AG10803 (cell line): Measurements from ENCODE around the gene RNF41.
A peak's percentile ranks its signal among the peaks of the same experiment; 100 is the strongest.

Source experiments
- DNase-seq: peaks from one replicate; pipeline ENCODE4 v3.0.0; 2010; ENCODE audit warnings: low read depth
- H3K4me3 ChIP-seq: 2 replicates; pipeline ENCODE4 v1.5.1; 2011; ENCODE audit warnings: mild to moderate bottlenecking, low read length, control low read depth
- TF ChIP-seq, protein P1 (sequence below): conservative IDR thresholded peaks from 2 replicates; pipeline ENCODE4 v1.5.1; 2011; ENCODE audit warnings: mild to moderate bottlenecking, low read length, control low read depth, inconsistent platforms

The RNF41 gene

DNA sequence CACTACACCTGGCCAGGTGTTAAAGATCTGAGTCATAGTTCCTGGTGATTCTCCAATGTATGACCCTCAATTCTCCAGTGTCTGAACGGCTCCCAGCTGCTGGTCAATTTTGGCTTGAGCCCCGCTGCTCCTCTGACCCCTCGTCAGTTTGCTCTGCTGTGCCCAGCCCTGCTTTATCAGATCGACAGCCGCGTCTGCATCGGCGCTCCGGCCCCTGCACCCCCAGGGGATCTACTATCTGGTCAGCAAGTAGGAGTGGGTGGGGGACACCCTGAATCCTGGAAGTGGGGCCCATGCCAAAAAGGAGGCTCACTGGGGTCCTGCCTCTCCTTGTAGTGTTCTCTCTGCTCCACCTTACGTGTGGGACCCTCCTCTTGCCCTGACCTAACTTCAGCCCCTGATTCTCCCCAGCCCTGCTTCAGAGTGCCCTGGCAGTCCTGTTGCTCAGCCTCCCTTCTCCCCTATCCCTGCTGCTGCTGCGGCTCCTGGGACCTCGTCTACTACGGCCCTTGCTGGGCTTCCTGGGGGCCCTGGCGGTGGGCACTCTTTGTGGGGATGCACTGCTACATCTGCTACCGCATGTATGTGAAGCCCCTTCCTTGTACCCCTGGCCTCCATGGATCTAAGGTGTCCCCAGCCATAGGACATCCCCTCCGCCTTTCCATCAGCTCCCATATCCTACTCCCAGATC lies 13.2 kb upstream of the RNF41 start:
- no peak for DNase-seq
- TF ChIP-seq, protein P1, sequence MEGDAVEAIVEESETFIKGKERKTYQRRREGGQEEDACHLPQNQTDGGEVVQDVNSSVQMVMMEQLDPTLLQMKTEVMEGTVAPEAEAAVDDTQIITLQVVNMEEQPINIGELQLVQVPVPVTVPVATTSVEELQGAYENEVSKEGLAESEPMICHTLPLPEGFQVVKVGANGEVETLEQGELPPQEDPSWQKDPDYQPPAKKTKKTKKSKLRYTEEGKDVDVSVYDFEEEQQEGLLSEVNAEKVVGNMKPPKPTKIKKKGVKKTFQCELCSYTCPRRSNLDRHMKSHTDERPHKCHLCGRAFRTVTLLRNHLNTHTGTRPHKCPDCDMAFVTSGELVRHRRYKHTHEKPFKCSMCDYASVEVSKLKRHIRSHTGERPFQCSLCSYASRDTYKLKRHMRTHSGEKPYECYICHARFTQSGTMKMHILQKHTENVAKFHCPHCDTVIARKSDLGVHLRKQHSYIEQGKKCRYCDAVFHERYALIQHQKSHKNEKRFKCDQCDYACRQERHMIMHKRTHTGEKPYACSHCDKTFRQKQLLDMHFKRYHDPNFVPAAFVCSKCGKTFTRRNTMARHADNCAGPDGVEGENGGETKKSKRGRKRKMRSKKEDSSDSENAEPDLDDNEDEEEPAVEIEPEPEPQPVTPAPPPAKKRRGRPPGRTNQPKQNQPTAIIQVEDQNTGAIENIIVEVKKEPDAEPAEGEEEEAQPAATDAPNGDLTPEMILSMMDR = no peak
- H3K4me3 ChIP-seq = no peak overlapping the region

DNA sequence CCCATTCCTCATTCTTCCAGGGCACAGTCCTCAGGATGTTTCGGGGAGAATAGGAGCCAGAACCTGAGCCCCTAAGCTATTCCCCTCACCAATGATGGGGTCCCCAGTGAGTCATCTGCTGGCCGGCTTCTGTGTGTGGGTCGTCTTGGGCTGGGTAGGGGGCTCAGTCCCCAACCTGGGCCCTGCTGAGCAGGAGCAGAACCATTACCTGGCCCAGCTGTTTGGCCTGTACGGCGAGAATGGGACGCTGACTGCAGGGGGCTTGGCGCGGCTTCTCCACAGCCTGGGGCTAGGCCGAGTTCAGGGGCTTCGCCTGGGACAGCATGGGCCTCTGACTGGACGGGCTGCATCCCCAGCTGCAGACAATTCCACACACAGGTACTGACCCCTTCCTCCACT lies 9.5 kb upstream of the RNF41 start:
- TF ChIP-seq, protein P1 = no peak
- DNase-seq = no peak
- H3K4me3 ChIP-seq = no peak overlapping the region

DNA sequence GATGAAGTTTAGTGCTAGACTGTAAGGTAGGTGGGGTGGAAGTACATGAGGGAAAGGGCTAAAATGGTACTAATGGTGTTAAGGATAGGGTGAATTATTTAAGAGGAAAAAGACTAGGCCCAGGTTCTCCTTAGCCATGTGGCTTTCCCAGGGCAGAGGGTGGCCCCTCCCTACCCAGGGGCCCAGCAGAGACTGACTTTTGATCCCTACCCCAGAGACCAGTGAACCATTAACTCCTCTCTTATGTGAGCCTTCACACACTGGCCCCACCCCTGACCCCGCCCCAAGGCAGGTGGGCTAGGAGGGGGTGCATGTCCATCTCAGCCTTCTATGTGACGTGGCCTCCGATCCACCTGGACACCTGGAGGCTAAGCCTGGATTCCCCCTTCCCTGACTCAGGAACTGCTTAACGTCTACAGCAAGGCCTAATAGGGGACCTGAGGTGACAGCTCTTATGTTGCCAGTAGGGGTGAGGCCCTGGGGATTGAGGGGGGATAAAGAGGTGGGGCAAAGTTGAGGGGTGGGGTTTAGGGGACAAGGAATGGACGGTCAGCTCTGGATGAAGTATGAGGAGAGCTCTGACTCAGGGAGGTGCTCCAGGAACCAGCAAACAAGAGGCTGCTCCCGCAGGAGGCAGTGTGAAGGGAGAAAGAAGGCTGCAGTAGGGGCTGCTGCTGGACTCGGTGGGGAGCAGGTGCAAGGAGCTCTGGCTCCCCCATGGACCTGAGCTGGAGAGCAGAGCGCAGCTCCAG lies 8.9 kb upstream of the RNF41 start:
- H3K4me3 ChIP-seq = no peak overlapping the region

DNA sequence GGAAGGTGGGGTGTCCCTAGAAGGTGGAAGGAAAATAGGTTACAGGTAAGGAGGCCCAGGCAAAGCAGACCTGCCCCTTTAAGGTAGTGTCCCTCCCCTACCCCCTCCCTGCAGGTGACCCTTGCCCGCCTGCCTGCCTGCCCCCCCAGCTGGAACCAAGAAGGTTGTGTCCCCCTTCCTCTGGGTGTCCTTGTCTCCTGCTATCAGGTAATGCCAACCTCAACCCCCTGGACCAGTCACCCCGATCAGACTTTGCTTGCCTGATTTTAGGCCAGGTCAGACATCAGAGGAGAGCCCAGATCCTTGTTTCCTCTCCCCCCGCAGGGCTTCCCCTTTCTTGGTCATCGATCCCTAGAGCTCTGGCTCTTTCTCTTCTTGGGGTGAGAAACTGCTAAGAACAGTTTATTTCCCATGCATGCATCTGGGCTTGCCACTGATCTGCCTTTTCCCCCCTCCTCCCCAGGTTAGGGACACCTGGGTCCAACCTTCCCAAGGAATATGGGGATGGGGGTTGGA lies 8.3 kb upstream of the RNF41 start, which contains the start of gene SLC39A5:
SLC39A5 (plus strand) TSS at position 136 of the 516 bp plus-strand sequence. CDS start 1,224 bp downstream, outside the sequence.
- TF ChIP-seq, protein P1 = no peak
- no peak within 1 kb of the TSS for H3K4me3 ChIP-seq
- no peak for DNase-seq

More for the DNA sequence above, 8.9 kb upstream of the RNF41 start:
- TF ChIP-seq, protein P1 = no peak
- DNase-seq = no peak

DNA sequence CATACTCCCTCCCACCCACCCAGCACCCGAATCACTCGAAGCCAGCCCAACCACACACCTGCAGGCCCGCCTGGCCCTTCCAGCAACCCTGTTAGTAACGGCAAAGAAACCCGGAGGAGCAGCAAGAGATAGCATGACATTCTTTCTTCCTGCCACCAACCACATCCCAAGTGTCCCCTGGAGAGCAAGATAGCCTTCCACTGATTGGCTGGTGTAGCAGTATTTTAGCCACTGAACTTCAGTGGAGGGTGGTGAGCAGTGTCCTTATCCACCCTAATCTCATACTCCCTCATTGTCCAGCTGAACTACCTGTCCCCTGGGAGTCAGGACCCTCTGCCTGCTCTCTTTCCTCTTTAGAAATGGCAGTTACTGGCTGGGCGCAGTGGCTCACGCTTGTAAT lies 7.4 kb upstream of the RNF41 start:
- TF ChIP-seq, protein P1 = no peak
- DNase-seq = no peak

DNA sequence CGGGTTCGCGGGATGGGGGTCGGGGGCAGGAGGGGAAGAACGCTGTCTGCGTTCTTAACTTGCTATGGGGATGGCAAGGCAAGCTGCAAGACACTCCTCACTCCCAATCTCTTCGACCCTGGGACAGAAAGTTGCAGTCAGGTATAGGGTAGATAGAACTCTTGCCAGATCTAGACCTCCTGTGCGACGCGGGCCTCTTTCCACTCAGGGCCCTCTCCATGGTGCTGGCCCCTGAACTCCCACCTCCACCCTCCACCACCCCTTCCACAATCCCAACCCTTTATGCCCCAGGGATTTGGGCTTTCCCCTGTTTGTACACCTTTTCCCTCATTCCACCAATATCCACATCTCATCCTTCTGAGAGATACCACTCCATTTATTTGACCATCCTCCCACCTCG lies 3.2 kb upstream of the RNF41 start:
- TF ChIP-seq, protein P1 = no peak
- no peak for DNase-seq
- peak overlapping the region; percentile 78 for H3K4me3 ChIP-seq

More for the DNA sequence above, 7.4 kb upstream of the RNF41 start:
- no peak overlapping the region for H3K4me3 ChIP-seq
